ENCODE data around the gene SYTL3.
"Not testable (repeated sequence)": the region's sequence is repeated elsewhere in the genome, so short reads cannot be mapped to it uniquely, and the experiment has no call there.

The SYTL3 gene

DNA sequence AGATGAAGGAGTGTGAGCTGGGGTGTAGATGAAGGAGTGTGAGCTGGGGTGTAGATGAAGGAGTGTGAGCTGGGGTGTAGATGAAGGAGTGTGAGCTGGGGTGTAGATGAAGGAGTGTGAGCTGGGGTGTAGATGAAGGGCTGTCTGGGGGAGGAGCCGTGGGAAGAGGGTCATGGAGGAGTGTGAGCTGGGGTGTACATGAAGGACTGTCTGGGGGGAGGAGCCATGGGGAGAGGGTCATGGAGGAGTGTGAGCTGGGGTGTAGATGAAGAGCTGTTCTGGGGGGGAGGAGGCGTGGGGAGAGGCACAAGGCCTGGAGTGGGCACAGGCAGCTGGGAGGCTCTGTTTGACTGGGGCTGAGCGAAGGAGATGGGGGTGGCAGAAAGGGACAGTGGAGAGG lies 51.4 kb downstream of the SYTL3 start:
- not testable (repeated sequence) for DNase-seq

- no peak for DNase-seq
Observed at GRCh38 chr6:158703111-158703836, 53.4 kb downstream of the SYTL3 start.

- DNase-seq = peak; percentile 91
Observed at GRCh38 chr6:158703837-158704822, 54.3 kb downstream of the SYTL3 start.

- DNase-seq = no peak
Observed at GRCh38 chr6:158705386-158706126, 55.7 kb downstream of the SYTL3 start.

GRCh38 chr6:158706369-158706982 lies 56.6 kb downstream of the SYTL3 start:
- DNase-seq = no peak

GRCh38 chr6:158707120-158707820 lies 57.4 kb downstream of the SYTL3 start:
- DNase-seq = no peak

GRCh38 chr6:158707821-158708195 lies 58.0 kb downstream of the SYTL3 start:
- DNase-seq = no peak

GRCh38 chr6:158708239-158708638 lies 58.4 kb downstream of the SYTL3 start:
- DNase-seq = no peak

DNA sequence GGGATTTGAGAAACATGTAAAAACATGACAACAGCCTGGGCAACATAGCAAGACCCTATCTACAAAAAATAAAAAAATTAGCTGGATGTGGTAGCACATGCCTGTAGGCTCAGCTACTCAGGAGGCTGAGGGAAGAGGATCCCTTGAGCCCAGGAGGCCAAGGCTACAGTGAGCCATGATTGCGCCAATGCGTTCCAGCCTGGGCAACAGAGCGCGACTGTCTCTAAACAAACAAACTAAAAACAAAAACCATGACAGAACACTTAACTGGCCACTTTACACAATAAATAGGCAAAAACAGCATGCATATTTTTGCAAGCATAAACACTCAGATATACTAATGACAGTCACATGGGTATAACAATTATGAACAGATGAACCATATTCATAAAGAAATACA lies 60.0 kb downstream of the SYTL3 start:
- no peak for DNase-seq

DNA sequence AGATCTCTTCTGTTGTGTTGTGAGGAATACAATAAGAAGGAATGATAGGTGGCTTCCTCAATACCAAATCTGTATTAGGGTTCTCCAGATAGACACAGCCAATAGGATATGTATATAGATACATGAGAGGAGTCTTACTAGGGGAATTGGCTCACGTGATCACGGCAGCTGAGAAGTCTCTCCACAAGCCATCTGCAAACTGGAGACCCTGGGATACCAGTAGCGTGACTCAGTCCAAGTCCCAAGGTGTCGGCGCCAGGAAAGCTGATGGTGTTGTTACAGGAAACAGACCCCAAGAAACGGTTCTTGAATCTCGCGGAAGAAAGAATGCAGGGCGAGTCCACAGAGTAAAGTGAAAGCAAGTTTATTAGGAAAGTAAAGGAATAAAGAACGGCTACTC lies 61.4 kb downstream of the SYTL3 start:
- DNase-seq = no peak

GRCh38 chr6:158713469-158713868 lies 63.6 kb downstream of the SYTL3 start:
- no peak for DNase-seq

- no peak for DNase-seq
Observed at GRCh38 chr6:158714706-158715105, 64.9 kb downstream of the SYTL3 start.

GRCh38 chr6:158715330-158716311 lies 65.8 kb downstream of the SYTL3 start:
- DNase-seq = no peak

- DNase-seq = no peak
Observed at GRCh38 chr6:158717341-158718330, 67.8 kb downstream of the SYTL3 start.

DNA sequence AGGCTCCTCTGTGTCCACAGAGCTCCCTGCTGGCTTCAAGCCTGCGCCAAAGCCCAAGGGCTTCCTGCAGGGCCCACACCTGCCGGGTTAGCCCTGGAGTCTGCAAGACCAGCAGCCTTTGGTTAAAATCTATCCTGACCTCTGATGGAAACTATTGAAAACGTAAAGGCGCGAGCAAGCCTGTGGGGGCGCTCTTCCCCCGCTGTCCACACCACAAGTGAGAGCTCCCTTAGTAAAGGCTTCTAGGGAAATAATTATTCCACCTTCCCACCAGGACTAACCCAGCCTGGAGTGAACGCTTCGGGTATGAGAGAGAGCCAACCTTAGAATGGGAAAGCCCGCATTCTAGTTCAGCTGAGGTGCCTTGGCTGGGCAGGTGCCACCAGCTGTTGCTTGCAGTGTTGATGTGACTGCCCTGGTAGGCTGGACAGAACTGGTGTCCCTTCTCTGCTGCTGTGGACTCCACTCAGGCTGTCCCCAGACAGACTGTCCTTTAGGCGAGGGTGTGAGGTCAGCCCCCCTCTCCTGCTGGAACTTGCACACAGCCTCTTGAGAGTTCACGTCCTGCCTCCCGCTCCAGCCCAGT lies 68.7 kb downstream of the SYTL3 start:
- no peak for DNase-seq

DNA sequence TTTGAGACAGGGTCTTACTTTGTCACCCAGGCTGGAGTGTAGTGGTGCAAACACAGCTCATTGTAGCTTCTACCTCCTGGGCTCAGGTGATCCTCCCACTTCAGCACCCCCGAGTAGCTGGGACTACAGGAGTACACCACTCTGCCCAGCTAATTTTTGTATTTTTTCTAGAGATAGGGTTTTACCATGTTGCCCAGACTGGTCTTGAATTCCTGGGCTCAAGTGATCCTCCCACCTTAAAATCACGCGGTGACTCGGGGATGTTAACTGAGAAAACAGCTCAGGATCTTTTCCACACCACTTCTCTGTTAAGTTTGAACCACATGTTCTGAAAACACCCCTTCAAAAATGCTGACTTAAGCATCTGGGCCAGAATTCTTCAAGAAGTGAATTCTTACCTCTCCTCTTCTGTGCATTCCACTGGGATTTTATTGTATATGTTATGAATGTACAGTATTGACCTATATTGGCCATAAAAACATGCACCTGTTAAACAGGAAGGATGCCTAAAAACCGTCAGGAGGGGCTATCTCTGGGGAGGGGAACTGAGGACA lies 72.4 kb downstream of the SYTL3 start:
- DNase-seq = no peak

- no peak for DNase-seq
Observed at GRCh38 chr6:158725704-158726103, 75.8 kb downstream of the SYTL3 start.

DNA sequence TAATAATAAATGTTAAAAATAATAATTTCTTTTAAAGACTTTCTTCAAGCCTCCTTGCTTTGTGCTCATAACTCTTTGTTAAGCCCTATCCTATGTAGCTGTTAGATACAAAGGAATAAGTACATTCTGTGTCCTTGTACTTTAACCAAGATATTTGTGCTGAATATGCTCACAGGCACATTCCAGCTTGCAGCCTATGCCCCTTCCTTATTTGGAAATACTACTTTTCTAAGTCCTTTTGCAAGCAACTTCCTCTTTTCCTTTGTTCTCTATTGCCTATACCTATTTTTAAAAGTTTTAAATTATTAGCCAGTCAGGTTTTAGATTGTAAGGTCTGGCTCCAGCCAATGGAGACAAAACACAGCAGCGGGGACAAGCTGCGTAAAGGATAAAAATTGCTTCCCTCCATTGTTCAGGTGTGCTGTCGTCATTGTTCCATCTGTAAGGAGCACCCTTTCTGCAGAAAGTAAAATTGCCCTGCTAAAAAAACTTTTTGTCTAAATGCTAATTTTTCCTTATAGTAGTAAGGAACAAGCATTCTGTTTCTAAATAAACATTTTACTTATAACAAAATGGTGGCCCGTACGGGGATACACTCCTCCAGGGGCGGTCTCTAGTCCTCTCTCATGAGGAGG lies 80.2 kb downstream of the SYTL3 start:
- DNase-seq = no peak

Measured in activated CD8-positive, alpha-beta memory T cell treated with anti-CD3 and anti-CD28 coated beads, Interleukin-2, amount 50 U/mL, for 48 hours (primary cell).